ENCODE data around the gene ADAM15.

DNA sequence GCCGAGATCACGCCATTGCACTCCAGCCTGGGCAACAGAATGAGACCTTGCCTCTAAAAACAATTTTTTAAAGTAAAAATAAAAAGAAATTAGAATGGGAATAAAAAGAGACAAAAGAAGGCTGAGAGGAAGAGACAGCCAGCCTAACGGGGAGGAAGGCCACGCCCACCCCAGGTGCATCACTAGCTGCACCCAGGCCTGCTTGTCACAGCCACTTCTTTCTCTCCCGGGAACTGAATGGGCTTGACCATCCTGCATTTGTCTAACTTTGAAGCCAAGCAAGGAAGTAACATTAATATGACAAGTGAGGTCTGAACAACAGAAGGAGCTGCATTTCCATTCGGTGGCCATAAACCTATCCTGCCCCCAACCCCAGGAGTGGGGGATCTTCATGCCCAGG is 55.7 kb downstream of the ADAM15 start:
- TF ChIP-seq, protein P1, sequence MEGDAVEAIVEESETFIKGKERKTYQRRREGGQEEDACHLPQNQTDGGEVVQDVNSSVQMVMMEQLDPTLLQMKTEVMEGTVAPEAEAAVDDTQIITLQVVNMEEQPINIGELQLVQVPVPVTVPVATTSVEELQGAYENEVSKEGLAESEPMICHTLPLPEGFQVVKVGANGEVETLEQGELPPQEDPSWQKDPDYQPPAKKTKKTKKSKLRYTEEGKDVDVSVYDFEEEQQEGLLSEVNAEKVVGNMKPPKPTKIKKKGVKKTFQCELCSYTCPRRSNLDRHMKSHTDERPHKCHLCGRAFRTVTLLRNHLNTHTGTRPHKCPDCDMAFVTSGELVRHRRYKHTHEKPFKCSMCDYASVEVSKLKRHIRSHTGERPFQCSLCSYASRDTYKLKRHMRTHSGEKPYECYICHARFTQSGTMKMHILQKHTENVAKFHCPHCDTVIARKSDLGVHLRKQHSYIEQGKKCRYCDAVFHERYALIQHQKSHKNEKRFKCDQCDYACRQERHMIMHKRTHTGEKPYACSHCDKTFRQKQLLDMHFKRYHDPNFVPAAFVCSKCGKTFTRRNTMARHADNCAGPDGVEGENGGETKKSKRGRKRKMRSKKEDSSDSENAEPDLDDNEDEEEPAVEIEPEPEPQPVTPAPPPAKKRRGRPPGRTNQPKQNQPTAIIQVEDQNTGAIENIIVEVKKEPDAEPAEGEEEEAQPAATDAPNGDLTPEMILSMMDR (IDR thresholded peaks at IDR 0.05) = no peak
- TF ChIP-seq EZH2 (IDR thresholded peaks at IDR 0.05) (no peak), EZH2phosphoT487 (IDR thresholded peaks at IDR 0.05) (no peak)

All from neural progenitor cell (in vitro differentiated cells).